ENCODE results near the gene TTLL5.

DNA sequence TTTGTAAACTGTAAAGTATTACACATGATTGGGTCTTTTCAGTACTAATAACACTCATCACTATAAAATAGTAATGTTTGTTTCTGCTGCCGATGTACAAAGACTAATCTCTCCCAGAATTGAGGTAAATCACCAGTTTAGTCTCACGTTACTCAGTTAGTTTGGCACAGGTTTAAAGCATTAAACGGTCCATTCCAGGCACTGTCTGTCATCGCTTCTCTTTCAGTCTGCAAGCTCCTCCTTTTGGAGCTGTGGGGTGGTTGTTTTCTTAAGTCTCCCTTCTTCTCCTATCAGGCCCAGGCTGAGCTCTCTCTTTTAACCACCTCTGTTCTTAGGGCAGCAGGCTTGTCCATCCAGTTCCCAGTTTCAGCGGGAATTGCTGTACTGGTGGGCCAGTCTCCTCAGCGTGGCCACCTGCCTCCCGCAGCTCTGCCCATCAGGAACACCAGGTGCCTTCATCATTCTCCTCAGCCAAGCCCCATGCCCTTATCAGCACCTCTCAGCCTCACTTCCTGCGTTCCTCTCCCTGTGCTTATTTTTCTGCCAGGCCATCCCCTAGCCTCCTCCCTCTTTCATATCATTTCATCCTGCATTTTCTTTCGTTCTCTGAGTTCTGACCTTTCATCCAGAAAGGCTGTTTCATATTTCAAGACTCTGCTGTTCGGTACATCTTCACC, 171.7 kb downstream of the TTLL5 start:
- TF ChIP-seq, protein P1, sequence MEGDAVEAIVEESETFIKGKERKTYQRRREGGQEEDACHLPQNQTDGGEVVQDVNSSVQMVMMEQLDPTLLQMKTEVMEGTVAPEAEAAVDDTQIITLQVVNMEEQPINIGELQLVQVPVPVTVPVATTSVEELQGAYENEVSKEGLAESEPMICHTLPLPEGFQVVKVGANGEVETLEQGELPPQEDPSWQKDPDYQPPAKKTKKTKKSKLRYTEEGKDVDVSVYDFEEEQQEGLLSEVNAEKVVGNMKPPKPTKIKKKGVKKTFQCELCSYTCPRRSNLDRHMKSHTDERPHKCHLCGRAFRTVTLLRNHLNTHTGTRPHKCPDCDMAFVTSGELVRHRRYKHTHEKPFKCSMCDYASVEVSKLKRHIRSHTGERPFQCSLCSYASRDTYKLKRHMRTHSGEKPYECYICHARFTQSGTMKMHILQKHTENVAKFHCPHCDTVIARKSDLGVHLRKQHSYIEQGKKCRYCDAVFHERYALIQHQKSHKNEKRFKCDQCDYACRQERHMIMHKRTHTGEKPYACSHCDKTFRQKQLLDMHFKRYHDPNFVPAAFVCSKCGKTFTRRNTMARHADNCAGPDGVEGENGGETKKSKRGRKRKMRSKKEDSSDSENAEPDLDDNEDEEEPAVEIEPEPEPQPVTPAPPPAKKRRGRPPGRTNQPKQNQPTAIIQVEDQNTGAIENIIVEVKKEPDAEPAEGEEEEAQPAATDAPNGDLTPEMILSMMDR (IDR thresholded peaks at IDR 0.05; ENCODE audit: insufficient read depth, low read length, poor library complexity, severe bottlenecking), result no peak
- TF ChIP-seq EZH2phosphoT487 (conservative IDR thresholded peaks at IDR 0.05; ENCODE audit: low read length), result no peak

All from SU-DHL-6 (cell line).